ENCODE data around the gene IKBKG. TPM values are rescaled to one million over a fixed set of nuclear protein-coding genes. Genes with fewer than 3 reads are reported as not detected.
A peak's percentile ranks its signal among the peaks of the same experiment; 100 is the strongest.

IKBKG gene
- total RNA-seq, 1 donor from 2014 or later: 14.8 TPM

- Histone ChIP-seq H3K9me3 (replicated peaks) (no peaks in the 10 kb centered on the region), H3K27me3 (ENCODE audit: low read depth) (no peaks in the 10 kb centered on the region), H3K27ac (replicated peaks) (no peak overlapping the region), H3K4me3 (no peak overlapping the region), H3K36me3 (peaks cover 5% of the 10 kb centered on the region), H3K4me1 (peaks cover 11% of the 10 kb centered on the region)
- no peak for DNase-seq
- intact Hi-C loops (cut with micrococcal nuclease): no loop called here
- TF ChIP-seq CTCF (IDR thresholded peaks at IDR 0.05; ENCODE audit: borderline replicate concordance): no peak
Measured at GRCh38 chrX:154530286-154530685, 17.1 kb upstream of the IKBKG start.

GRCh38 chrX:154531626-154532025, 15.8 kb upstream of the IKBKG start:
- no peak for DNase-seq
- peaks cover 11% of the 10 kb centered on the region for H3K4me1 ChIP-seq
- peaks cover 5% of the 10 kb centered on the region for H3K36me3 ChIP-seq
- no peak overlapping the region for H3K27ac ChIP-seq (replicated peaks)
- H3K9me3 ChIP-seq (replicated peaks): no peaks in the 10 kb centered on the region
- no peak overlapping the region for H3K4me3 ChIP-seq
- H3K27me3 ChIP-seq (ENCODE audit: low read depth): no peaks in the 10 kb centered on the region
- intact Hi-C loops (cut with micrococcal nuclease): no loop called here
- no peak for TF ChIP-seq CTCF (IDR thresholded peaks at IDR 0.05; ENCODE audit: borderline replicate concordance)

GRCh38 chrX:154532690-154533089, 14.7 kb upstream of the IKBKG start:
- Histone ChIP-seq H3K4me3 (no peak overlapping the region), H3K4me1 (peaks cover 6% of the 10 kb centered on the region), H3K9me3 (replicated peaks) (no peaks in the 10 kb centered on the region), H3K27me3 (ENCODE audit: low read depth) (no peaks in the 10 kb centered on the region), H3K36me3 (peaks cover 5% of the 10 kb centered on the region), H3K27ac (replicated peaks) (no peak overlapping the region)
- intact Hi-C loops (cut with micrococcal nuclease): no loop called here
- DNase-seq: no peak
- no peak for TF ChIP-seq CTCF (IDR thresholded peaks at IDR 0.05; ENCODE audit: borderline replicate concordance)

GRCh38 chrX:154534526-154535322, 12.7 kb upstream of the IKBKG start:
- H3K4me3 ChIP-seq: no peak overlapping the region
- peaks cover 6% of the 10 kb centered on the region for H3K4me1 ChIP-seq
- H3K27ac ChIP-seq (replicated peaks): peak overlapping the region; percentile 67
- H3K27me3 ChIP-seq (ENCODE audit: low read depth): no peaks in the 10 kb centered on the region
- peaks cover 5% of the 10 kb centered on the region for H3K36me3 ChIP-seq
- DNase-seq: peak; percentile 80
- no peaks in the 10 kb centered on the region for H3K9me3 ChIP-seq (replicated peaks)
- intact Hi-C loops (cut with micrococcal nuclease): no loop called here
- TF ChIP-seq CTCF (IDR thresholded peaks at IDR 0.05; ENCODE audit: borderline replicate concordance): peak; percentile 95

- H3K36me3 ChIP-seq: peaks cover 5% of the 10 kb centered on the region
- intact Hi-C loops (cut with micrococcal nuclease): no loop called here
- TF ChIP-seq CTCF (IDR thresholded peaks at IDR 0.05; ENCODE audit: borderline replicate concordance): no peak
- H3K9me3 ChIP-seq (replicated peaks): no peaks in the 10 kb centered on the region
- H3K4me1 ChIP-seq: peaks cover 6% of the 10 kb centered on the region
- H3K27ac ChIP-seq (replicated peaks): no peak overlapping the region
- H3K4me3 ChIP-seq: no peak overlapping the region
- no peaks in the 10 kb centered on the region for H3K27me3 ChIP-seq (ENCODE audit: low read depth)
- no peak for DNase-seq
Measured at GRCh38 chrX:154535892-154536291, 11.5 kb upstream of the IKBKG start.

Measured in left ventricle myocardium inferior (tissue), 1 donor.